ENCODE data around the gene CCDC201. TPM values are rescaled to one million over a fixed set of nuclear protein-coding genes. Genes with fewer than 3 reads are reported as not detected.
"Not testable (repeated sequence)": the region's sequence is repeated elsewhere in the genome, so short reads cannot be mapped to it uniquely, and the experiment has no call there.

The CCDC201 gene
- total and polyA plus RNA-seq, 2 of the 8 experiments (the other 6 are each of a cell fraction or from before 2014, with no cell fraction given), result not detected

GRCh38 chr7:45856888-45857287 is 16.0 kb downstream of the CCDC201 start:
- H2BK20ac ChIP-seq (ENCODE audit: low read length); H3K18ac ChIP-seq (ENCODE audit: extremely low read depth, low read length); H2BK12ac ChIP-seq (ENCODE audit: low read depth, low read length); FAIRE-seq; H4K20me1 ChIP-seq (replicated peaks in 1 of 2; ENCODE audit: control insufficient read depth in 1 of 2, insufficient read depth in 2 of 2, low read length in 2 of 2); H4K8ac ChIP-seq (ENCODE audit: extremely low read depth, insufficient read depth, low read length); H2BK120ac ChIP-seq (replicated peaks; ENCODE audit: low read depth, low read length); H3K4ac ChIP-seq (replicated peaks; ENCODE audit: insufficient read length, low read depth, low read length); H2BK15ac ChIP-seq (ENCODE audit: low read length); H3K79me2 ChIP-seq (ENCODE audit: control insufficient read depth in 1 of 2, insufficient read depth in 2 of 2, low read length in 2 of 2); H3K4me2 ChIP-seq (ENCODE audit: insufficient read depth in 1 of 2, low read depth in 2 of 2, low read length in 2 of 2); H3K14ac ChIP-seq (ENCODE audit: insufficient read length); H2AFZ ChIP-seq (ENCODE audit: low read length); H4K91ac ChIP-seq (replicated peaks; ENCODE audit: insufficient read length, low read length); H3K9me3 ChIP-seq (ENCODE audit: insufficient read depth in 2 of 2, low read depth in 1 of 2, low read length in 1 of 2); H3K79me1 ChIP-seq (ENCODE audit: low read depth, low read length); H3K4me1 ChIP-seq (replicated peaks in 1 of 4; ENCODE audit: control insufficient read depth in 3 of 4, insufficient read depth in 4 of 4, low read length in 3 of 4); DNase-seq (ENCODE audit: low read depth in 1 of 2, low spot score in 2 of 2); H3K36me3 ChIP-seq (ENCODE audit: control insufficient read depth in 2 of 4, insufficient read depth in 4 of 4, low read length in 3 of 4); H2AK5ac ChIP-seq (ENCODE audit: low read depth, low read length); CTCF ChIA-PET (ENCODE audit: partially characterized antibody); H3K23ac ChIP-seq (ENCODE audit: insufficient read length); H3K9ac ChIP-seq (replicated peaks in 1 of 4; ENCODE audit: extremely low read depth in 1 of 4, low read depth in 3 of 4, low read length in 3 of 4); H3K4me3 ChIP-seq (ENCODE audit: extremely low read depth in 1 of 4, insufficient read depth in 2 of 4, low read depth in 3 of 4, low read length in 4 of 4); H2BK5ac ChIP-seq (ENCODE audit: low read depth, low read length); POLR2A ChIA-PET (ENCODE audit: partially characterized antibody); H3K27me3 ChIP-seq (replicated peaks in 1 of 4; ENCODE audit: control insufficient read depth in 3 of 4, extremely low read depth in 1 of 4, insufficient read depth in 3 of 4, low read length in 3 of 4); H3K27ac ChIP-seq (ENCODE audit: low read depth, low read length); H3K23me2 ChIP-seq (ENCODE audit: low read depth, low read length); H4K5ac ChIP-seq (ENCODE audit: insufficient read length, low read depth, low read length); H3K56ac ChIP-seq (replicated peaks; ENCODE audit: insufficient read length, low read depth, low read length): not testable (repeated sequence)
- 86% methylated on average over 4 of the region's 4 CpGs; no CpG with 5 or more reads in 1 of the 2 experiments for WGBS, 2 experiments (ENCODE audit: extremely low coverage in 1 of 2, insufficient coverage in 1 of 2, insufficient read length in 1 of 2, insufficient replicate concordance in 2 of 2, low coverage in 1 of 2, low lambda C conversion rate in 2 of 2, missing lambda C conversion rate in 1 of 2)

GRCh38 chr7:45855680-45856079 is 17.2 kb downstream of the CCDC201 start:
- H3K18ac ChIP-seq (ENCODE audit: extremely low read depth, low read length); H3K27me3 ChIP-seq (replicated peaks in 1 of 4; ENCODE audit: control insufficient read depth in 3 of 4, extremely low read depth in 1 of 4, insufficient read depth in 3 of 4, low read length in 3 of 4); H3K27ac ChIP-seq (ENCODE audit: low read depth, low read length); H2AFZ ChIP-seq (ENCODE audit: low read length); FAIRE-seq; H2BK120ac ChIP-seq (replicated peaks; ENCODE audit: low read depth, low read length); H4K5ac ChIP-seq (ENCODE audit: insufficient read length, low read depth, low read length); H3K36me3 ChIP-seq (ENCODE audit: control insufficient read depth in 2 of 4, insufficient read depth in 4 of 4, low read length in 3 of 4); H3K9ac ChIP-seq (replicated peaks in 1 of 4; ENCODE audit: extremely low read depth in 1 of 4, low read depth in 3 of 4, low read length in 3 of 4); H2BK15ac ChIP-seq (ENCODE audit: low read length); H3K4ac ChIP-seq (replicated peaks; ENCODE audit: insufficient read length, low read depth, low read length); H3K79me1 ChIP-seq (ENCODE audit: low read depth, low read length); H3K23ac ChIP-seq (ENCODE audit: insufficient read length); H4K20me1 ChIP-seq (replicated peaks in 1 of 2; ENCODE audit: control insufficient read depth in 1 of 2, insufficient read depth in 2 of 2, low read length in 2 of 2); H4K91ac ChIP-seq (replicated peaks; ENCODE audit: insufficient read length, low read length); H3K23me2 ChIP-seq (ENCODE audit: low read depth, low read length); H2BK20ac ChIP-seq (ENCODE audit: low read length); H3K4me1 ChIP-seq (replicated peaks in 1 of 4; ENCODE audit: control insufficient read depth in 3 of 4, insufficient read depth in 4 of 4, low read length in 3 of 4); POLR2A ChIA-PET (ENCODE audit: partially characterized antibody); H2BK12ac ChIP-seq (ENCODE audit: low read depth, low read length); DNase-seq (ENCODE audit: low read depth in 1 of 2, low spot score in 2 of 2); H2BK5ac ChIP-seq (ENCODE audit: low read depth, low read length); H3K9me3 ChIP-seq (ENCODE audit: insufficient read depth in 2 of 2, low read depth in 1 of 2, low read length in 1 of 2); H3K79me2 ChIP-seq (ENCODE audit: control insufficient read depth in 1 of 2, insufficient read depth in 2 of 2, low read length in 2 of 2); H2AK5ac ChIP-seq (ENCODE audit: low read depth, low read length); H4K8ac ChIP-seq (ENCODE audit: extremely low read depth, insufficient read depth, low read length); H3K14ac ChIP-seq (ENCODE audit: insufficient read length); H3K4me2 ChIP-seq (ENCODE audit: insufficient read depth in 1 of 2, low read depth in 2 of 2, low read length in 2 of 2); H3K4me3 ChIP-seq (ENCODE audit: extremely low read depth in 1 of 4, insufficient read depth in 2 of 4, low read depth in 3 of 4, low read length in 4 of 4); H3K56ac ChIP-seq (replicated peaks; ENCODE audit: insufficient read length, low read depth, low read length): not testable (repeated sequence)
- CTCF ChIA-PET (ENCODE audit: partially characterized antibody), result interaction anchor here (0.8 to 1.3 kb wide), 2 partner anchors 8 to 1269 kb away, joined by 3 to 5 read pairs; no protein-coding TSS in a partner anchor
- 84% methylated on average over 3 of the region's 3 CpGs; no CpG with 5 or more reads in 1 of the 2 experiments for WGBS, 2 experiments (ENCODE audit: extremely low coverage in 1 of 2, insufficient coverage in 1 of 2, insufficient read length in 1 of 2, insufficient replicate concordance in 2 of 2, low coverage in 1 of 2, low lambda C conversion rate in 2 of 2, missing lambda C conversion rate in 1 of 2)

Measured in H1 (cell line).